Ishikawa (cell line): ENCODE data around the gene ATG4C.

ENCODE experiments used
- CEBPB ChIP-seq: IDR thresholded peaks from 2 replicates; pipeline ENCODE4 v1.6.1; 2012
- CREB1 ChIP-seq: IDR thresholded peaks from 2 replicates; pipeline ENCODE4 v1.6.1; 2012; ENCODE audit warnings: low read depth
- EGR1 ChIP-seq: IDR thresholded peaks from 2 replicates; pipeline ENCODE4 v1.6.1; 2012
- EP300 ChIP-seq: IDR thresholded peaks from 2 replicates; pipeline ENCODE4 v1.6.1; 2012; ENCODE audit warnings: borderline replicate concordance
- FOXM1 ChIP-seq: IDR thresholded peaks from 2 replicates; pipeline ENCODE4 v1.6.1; 2012; ENCODE audit warnings: low read depth, borderline replicate concordance
- NFIC ChIP-seq: IDR thresholded peaks from 2 replicates; pipeline ENCODE4 v1.6.1; 2012
- RAD21 ChIP-seq: IDR thresholded peaks from 2 replicates; pipeline ENCODE4 v1.6.1; 2012; ENCODE audit warnings: low read depth
- TAF1 ChIP-seq: IDR thresholded peaks from 2 replicates; pipeline ENCODE4 v1.6.1; 2012; ENCODE audit warnings: low read depth, mild to moderate bottlenecking
- TCF12 ChIP-seq: IDR thresholded peaks from 2 replicates; pipeline ENCODE4 v1.6.1; 2012; ENCODE audit warnings: low read depth
- TEAD4 ChIP-seq: IDR thresholded peaks from 2 replicates; pipeline ENCODE4 v1.6.1; 2012
- YY1 ChIP-seq: IDR thresholded peaks from 2 replicates; pipeline ENCODE4 v1.6.1; 2012; ENCODE audit warnings: low read depth
- ZBTB7A ChIP-seq: IDR thresholded peaks from 2 replicates; pipeline ENCODE4 v1.6.1; 2012; ENCODE audit warnings: low read depth
- TF ChIP-seq, protein P1 (sequence below): IDR thresholded peaks from 2 replicates; pipeline ENCODE4 v1.6.1; 2012; ENCODE audit warnings: low read depth, mild to moderate bottlenecking
- TF ChIP-seq, protein P2 (sequence below): IDR thresholded peaks from 2 replicates; pipeline ENCODE4 v1.6.1; 2012
- TF ChIP-seq, protein P3 (sequence below): IDR thresholded peaks from 2 replicates; pipeline ENCODE4 v1.6.1; 2012

The ATG4C gene

DNA sequence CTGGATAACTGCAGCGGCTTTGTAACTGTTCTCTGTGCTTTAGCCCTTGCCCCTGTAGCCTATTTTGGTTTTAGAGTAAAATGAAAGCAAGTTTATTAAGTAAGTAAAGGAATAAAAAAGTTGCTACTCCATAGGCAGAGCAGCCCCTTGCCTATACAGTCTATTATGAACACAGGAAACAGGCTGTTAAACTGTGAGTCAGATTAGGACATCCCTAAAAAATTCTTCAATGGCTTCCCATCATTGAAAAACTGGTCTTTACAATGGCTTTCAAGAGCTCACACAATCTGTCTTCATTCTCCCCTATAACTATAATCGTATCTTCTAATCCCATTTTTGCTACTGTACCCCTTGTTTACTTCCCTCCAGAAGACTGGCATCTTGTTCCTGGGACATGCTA lies 43.0 kb downstream of the ATG4C start:
- no peak for TF ChIP-seq RAD21
- TF ChIP-seq, protein P1, sequence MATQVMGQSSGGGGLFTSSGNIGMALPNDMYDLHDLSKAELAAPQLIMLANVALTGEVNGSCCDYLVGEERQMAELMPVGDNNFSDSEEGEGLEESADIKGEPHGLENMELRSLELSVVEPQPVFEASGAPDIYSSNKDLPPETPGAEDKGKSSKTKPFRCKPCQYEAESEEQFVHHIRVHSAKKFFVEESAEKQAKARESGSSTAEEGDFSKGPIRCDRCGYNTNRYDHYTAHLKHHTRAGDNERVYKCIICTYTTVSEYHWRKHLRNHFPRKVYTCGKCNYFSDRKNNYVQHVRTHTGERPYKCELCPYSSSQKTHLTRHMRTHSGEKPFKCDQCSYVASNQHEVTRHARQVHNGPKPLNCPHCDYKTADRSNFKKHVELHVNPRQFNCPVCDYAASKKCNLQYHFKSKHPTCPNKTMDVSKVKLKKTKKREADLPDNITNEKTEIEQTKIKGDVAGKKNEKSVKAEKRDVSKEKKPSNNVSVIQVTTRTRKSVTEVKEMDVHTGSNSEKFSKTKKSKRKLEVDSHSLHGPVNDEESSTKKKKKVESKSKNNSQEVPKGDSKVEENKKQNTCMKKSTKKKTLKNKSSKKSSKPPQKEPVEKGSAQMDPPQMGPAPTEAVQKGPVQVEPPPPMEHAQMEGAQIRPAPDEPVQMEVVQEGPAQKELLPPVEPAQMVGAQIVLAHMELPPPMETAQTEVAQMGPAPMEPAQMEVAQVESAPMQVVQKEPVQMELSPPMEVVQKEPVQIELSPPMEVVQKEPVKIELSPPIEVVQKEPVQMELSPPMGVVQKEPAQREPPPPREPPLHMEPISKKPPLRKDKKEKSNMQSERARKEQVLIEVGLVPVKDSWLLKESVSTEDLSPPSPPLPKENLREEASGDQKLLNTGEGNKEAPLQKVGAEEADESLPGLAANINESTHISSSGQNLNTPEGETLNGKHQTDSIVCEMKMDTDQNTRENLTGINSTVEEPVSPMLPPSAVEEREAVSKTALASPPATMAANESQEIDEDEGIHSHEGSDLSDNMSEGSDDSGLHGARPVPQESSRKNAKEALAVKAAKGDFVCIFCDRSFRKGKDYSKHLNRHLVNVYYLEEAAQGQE = no peak
- TF ChIP-seq TAF1 = no peak
- TF ChIP-seq ZBTB7A = no peak
- TF ChIP-seq, protein P2, sequence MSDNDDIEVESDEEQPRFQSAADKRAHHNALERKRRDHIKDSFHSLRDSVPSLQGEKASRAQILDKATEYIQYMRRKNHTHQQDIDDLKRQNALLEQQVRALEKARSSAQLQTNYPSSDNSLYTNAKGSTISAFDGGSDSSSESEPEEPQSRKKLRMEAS = no peak
- TF ChIP-seq EGR1 = no peak
- TF ChIP-seq NFIC = no peak
- TF ChIP-seq CEBPB = no peak
- TF ChIP-seq TCF12 = no peak
- no peak for TF ChIP-seq FOXM1
- TF ChIP-seq TEAD4 = no peak
- TF ChIP-seq CREB1 = no peak
- TF ChIP-seq YY1 = no peak
- no peak for TF ChIP-seq EP300
- TF ChIP-seq, protein P3, sequence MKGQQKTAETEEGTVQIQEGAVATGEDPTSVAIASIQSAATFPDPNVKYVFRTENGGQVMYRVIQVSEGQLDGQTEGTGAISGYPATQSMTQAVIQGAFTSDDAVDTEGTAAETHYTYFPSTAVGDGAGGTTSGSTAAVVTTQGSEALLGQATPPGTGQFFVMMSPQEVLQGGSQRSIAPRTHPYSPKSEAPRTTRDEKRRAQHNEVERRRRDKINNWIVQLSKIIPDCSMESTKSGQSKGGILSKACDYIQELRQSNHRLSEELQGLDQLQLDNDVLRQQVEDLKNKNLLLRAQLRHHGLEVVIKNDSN = no peak

DNA sequence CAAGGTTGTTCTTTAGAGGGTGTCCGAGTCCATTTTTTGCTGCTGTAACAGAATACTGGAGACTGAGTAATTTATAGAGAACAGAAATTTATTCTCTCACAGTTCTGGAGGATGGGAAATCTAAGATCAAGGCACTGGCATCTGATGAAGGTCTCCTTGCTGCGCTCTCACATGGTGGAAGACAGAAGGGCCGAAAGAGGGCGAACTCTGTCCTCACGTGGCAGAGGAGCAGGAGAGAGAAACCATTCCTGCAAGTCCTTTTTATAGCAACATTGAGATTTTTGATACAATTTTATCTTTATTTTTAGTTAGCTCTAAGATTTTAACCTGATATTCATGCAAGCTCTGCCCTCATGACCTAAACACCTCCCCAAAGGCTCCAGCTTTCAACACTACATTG lies 48.3 kb downstream of the ATG4C start:
- no peak for TF ChIP-seq ZBTB7A
- no peak for TF ChIP-seq CREB1
- no peak for TF ChIP-seq EP300
- TF ChIP-seq, protein P3 = no peak
- TF ChIP-seq, protein P1 = no peak
- TF ChIP-seq RAD21 = no peak
- TF ChIP-seq YY1 = no peak
- no peak for TF ChIP-seq TEAD4
- TF ChIP-seq FOXM1 = no peak
- no peak for TF ChIP-seq CEBPB
- TF ChIP-seq, protein P2 = no peak
- no peak for TF ChIP-seq NFIC
- TF ChIP-seq TAF1 = no peak
- no peak for TF ChIP-seq EGR1
- no peak for TF ChIP-seq TCF12

DNA sequence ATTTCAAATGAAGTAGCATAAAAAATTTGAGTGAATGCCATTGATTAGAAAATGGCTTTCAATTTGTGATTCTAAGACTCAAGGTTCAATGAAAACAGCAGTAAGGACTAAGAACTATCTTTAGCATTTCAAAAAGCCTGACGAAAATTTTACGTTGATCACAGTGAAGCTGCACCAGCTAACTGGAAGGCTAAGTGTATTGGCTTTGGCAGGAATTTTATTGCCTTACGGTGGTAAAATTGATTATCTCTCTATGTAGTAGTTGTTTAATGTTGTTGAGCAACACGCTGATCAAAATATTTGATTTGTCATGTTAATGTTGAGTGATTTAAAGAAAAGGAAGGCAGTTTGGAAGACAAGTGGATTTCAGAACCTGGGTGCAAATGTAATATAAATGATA lies 49.6 kb downstream of the ATG4C start:
- TF ChIP-seq NFIC (no peak), TEAD4 (no peak), EGR1 (no peak), CREB1 (no peak), TAF1 (no peak), ZBTB7A (no peak), YY1 (no peak), RAD21 (no peak), FOXM1 (no peak), CEBPB (no peak)
- TF ChIP-seq, protein P1 = no peak
- TF ChIP-seq, protein P3 = no peak
- TF ChIP-seq, protein P2 = no peak
